GM12875 (cell line): ENCODE data around the gene KCNJ10.

Experiments
- H3K4me3 ChIP-seq: one replicate; pipeline ENCODE4 v1.5.1; 2011; ENCODE audit warnings: low read depth, low read length, control low read depth
- CTCF ChIP-seq: IDR thresholded peaks from 2 replicates; pipeline ENCODE4 v1.5.1; 2011; ENCODE audit warnings: low read depth, mild to moderate bottlenecking, control low read depth, inconsistent platforms, low read length, moderate library complexity, borderline replicate concordance; ENCODE audit not compliant: insufficient read depth

Gene KCNJ10

GRCh38 chr1:160093624-160094290 is 23.8 kb upstream of the KCNJ10 start:
- no peak overlapping the region for H3K4me3 ChIP-seq
- no peak for TF ChIP-seq CTCF

GRCh38 chr1:160093069-160093395 is 23.1 kb upstream of the KCNJ10 start:
- no peak for TF ChIP-seq CTCF
- no peak overlapping the region for H3K4me3 ChIP-seq

GRCh38 chr1:160092366-160093068 is 22.6 kb upstream of the KCNJ10 start:
- no peak for TF ChIP-seq CTCF
- H3K4me3 ChIP-seq: no peak overlapping the region

- no peak for TF ChIP-seq CTCF
- no peak overlapping the region for H3K4me3 ChIP-seq
Observed at GRCh38 chr1:160091666-160092223, 21.8 kb upstream of the KCNJ10 start.

GRCh38 chr1:160090760-160091159 is 20.8 kb upstream of the KCNJ10 start:
- no peak for TF ChIP-seq CTCF
- H3K4me3 ChIP-seq: no peak overlapping the region

- TF ChIP-seq CTCF: no peak
- H3K4me3 ChIP-seq: no peak overlapping the region
Observed at GRCh38 chr1:160089883-160090282, 19.9 kb upstream of the KCNJ10 start.
